SK-N-SH (cell line): ENCODE results near the gene MRPL54. TPM values are rescaled to one million over a fixed set of nuclear protein-coding genes. Genes with fewer than 3 reads are reported as not detected.

ENCODE experiments used
- CTCF ChIA-PET: fragments of 300-600, 350-600 bp; formaldehyde crosslinking; extraction: SDS; loops from one replicate; lab custom pipeline; 2021; lab: Yijun Ruan, JAX
- POLR2A ChIA-PET: fragments of 350-600 bp; sonication (Branson Sonifier 250); formaldehyde crosslinking; extraction: SDS; loops from one replicate; lab custom pipeline; 2020; ENCODE audit warnings: antibody characterized with exemption, inconsistent platforms; lab: Yijun Ruan, JAX
- DNase-seq: peaks from one replicate; pipeline ENCODE4 v3.0.0; 2012
- H2AFZ ChIP-seq: fragments of 200-600 bp; sonication (generic); 2 replicates; pipeline ENCODE4 v1.8.1; 2016; ENCODE audit warnings: antibody characterized with exemption, mild to moderate bottlenecking, low read depth
- H3F3A ChIP-seq: fragments of 200-600 bp; sonication (generic); replicated peaks from 2 replicates; pipeline ENCODE3; 2016; ENCODE audit warnings: antibody characterized with exemption, mild to moderate bottlenecking; ENCODE audit not compliant: insufficient read depth
- H3K27ac ChIP-seq, 2 experiments: fragments of 200-500 bp in 1 of 2; fragments of 200-600 bp in 1 of 2; sonication (Bioruptor generic) in 1 of 2; sonication (generic), shearing (Covaris generic) in 1 of 2; 2 replicates each; pipeline versions ENCODE4 v1.5.1 to v1.6.1; 2014 to 2016; ENCODE audit warnings: low read depth in 2 of 2, inconsistent platforms in 1 of 2, low read length in 1 of 2, mild to moderate bottlenecking in 1 of 2, mixed read lengths in 1 of 2
- H3K27me3 ChIP-seq: fragments of 200-600 bp; sonication (generic), shearing (Covaris generic); 2 replicates; pipeline ENCODE4 v1.6.1; 2016; ENCODE audit warnings: mixed run types; ENCODE audit not compliant: insufficient read depth
- H3K36me3 ChIP-seq, 2 experiments: fragments of 200-500 bp in 1 of 2; fragments of 200-600 bp in 1 of 2; sonication (Bioruptor generic) in 1 of 2; sonication (generic) in 1 of 2; replicated peaks in 1 of 2; 2 replicates each; pipeline versions ENCODE3 to v1.5.1; 2014 to 2016; ENCODE audit warnings: low read length in 1 of 2, mild to moderate bottlenecking in 1 of 2; ENCODE audit not compliant: insufficient read depth in 2 of 2, control insufficient read depth in 1 of 2
- H3K4me1 ChIP-seq, 2 experiments: fragments of 200-500 bp in 1 of 2; fragments of 200-600 bp in 1 of 2; sonication (Bioruptor generic) in 1 of 2; sonication (generic), shearing (Covaris generic) in 1 of 2; 2 replicates each; pipeline versions ENCODE4 v1.5.1 to v1.6.1; 2014 to 2016; ENCODE audit warnings: low read depth in 1 of 2, low read length in 1 of 2, mixed run types in 1 of 2; ENCODE audit not compliant: insufficient read depth in 2 of 2, control insufficient read depth in 1 of 2
- H3K4me2 ChIP-seq: fragments of 200-600 bp; sonication (generic), shearing (Covaris generic); 2 replicates; pipeline ENCODE4 v1.6.1; 2017; ENCODE audit warnings: mixed run types
- H3K4me3 ChIP-seq, 2 experiments: fragments of 200-500 bp in 1 of 2; fragments of 200-600 bp in 1 of 2; sonication (Bioruptor generic) in 1 of 2; sonication (generic), shearing (Covaris generic) in 1 of 2; 2 replicates each; pipeline versions ENCODE4 v1.5.1 to v1.8.1; 2014 to 2016; ENCODE audit warnings: low read depth in 2 of 2, inconsistent platforms in 1 of 2, low read length in 1 of 2, mild to moderate bottlenecking in 1 of 2, mixed read lengths in 1 of 2, moderate library complexity in 1 of 2
- H3K79me2 ChIP-seq: fragments of 200-600 bp; sonication (generic); 2 replicates; pipeline ENCODE4 v1.8.1; 2017; ENCODE audit warnings: mild to moderate bottlenecking; ENCODE audit not compliant: insufficient read depth
- H3K9ac ChIP-seq: fragments of 200-600 bp; sonication (generic); 2 replicates; pipeline ENCODE4 v1.6.1; 2017; ENCODE audit warnings: mixed run types
- H3K9me2 ChIP-seq: fragments of 200-600 bp; sonication (generic); 2 replicates; pipeline ENCODE4 v1.6.1; 2017; ENCODE audit warnings: mixed run types
- H3K9me3 ChIP-seq: fragments of 200-600 bp; sonication (generic); 2 replicates; pipeline ENCODE4 v1.6.1; 2017; ENCODE audit warnings: mixed run types, mild to moderate bottlenecking, moderate library complexity
- H4K20me1 ChIP-seq: fragments of 200-600 bp; sonication (generic); 2 replicates; pipeline ENCODE4 v1.6.1; 2017; ENCODE audit warnings: mild to moderate bottlenecking, mixed run types; ENCODE audit not compliant: insufficient read depth
- CHD2 ChIP-seq: fragments of 150-350 bp; IDR thresholded peaks from 2 replicates; pipeline ENCODE4 v1.6.1; 2018; ENCODE audit warnings: low read length; ENCODE audit not compliant: partially characterized antibody
- ELF1 ChIP-seq: IDR thresholded peaks from 2 replicates; pipeline ENCODE4 v1.4.0; 2012
- GABPA ChIP-seq: IDR thresholded peaks from 2 replicates; pipeline ENCODE4 v1.4.0; 2012; ENCODE audit warnings: low read depth, mild to moderate bottlenecking
- JUND ChIP-seq: IDR thresholded peaks from 2 replicates; pipeline ENCODE4 v1.4.0; 2012
- MEF2A ChIP-seq: IDR thresholded peaks from 2 replicates; pipeline ENCODE4 v1.4.0; 2012; ENCODE audit warnings: low read depth, borderline replicate concordance
- NFIC ChIP-seq: IDR thresholded peaks from 2 replicates; pipeline ENCODE4 v1.4.0; 2012; ENCODE audit warnings: borderline replicate concordance
- RAD21 ChIP-seq: IDR thresholded peaks from 2 replicates; pipeline ENCODE4 v1.6.1; 2012; ENCODE audit warnings: mild to moderate bottlenecking, low read length
- RCOR1 ChIP-seq: fragments of 150-350 bp; IDR thresholded peaks from 2 replicates; pipeline ENCODE4 v1.6.1; 2017; ENCODE audit warnings: antibody characterized with exemption, low read length
- RFX5 ChIP-seq: IDR thresholded peaks from 2 replicates; pipeline ENCODE4 v1.6.1; 2012; ENCODE audit warnings: mild to moderate bottlenecking, improper control_type of control experiment, low read length
- RXRA ChIP-seq: IDR thresholded peaks from 2 replicates; pipeline ENCODE4 v1.4.0; 2012; ENCODE audit warnings: low read depth, mild to moderate bottlenecking, borderline replicate concordance
- SIN3A ChIP-seq: IDR thresholded peaks from 2 replicates; pipeline ENCODE4 v1.6.1; 2012; ENCODE audit warnings: low read depth, mild to moderate bottlenecking, low read length, moderate library complexity, borderline replicate concordance
- SMC3 ChIP-seq: IDR thresholded peaks from 2 replicates; pipeline ENCODE4 v1.6.1; 2012; ENCODE audit warnings: low read depth, low read length, improper control_type of control experiment
- TAF1 ChIP-seq: IDR thresholded peaks from 2 replicates; pipeline ENCODE4 v1.6.1; 2012; ENCODE audit warnings: low read depth, mild to moderate bottlenecking, low read length, moderate library complexity, borderline replicate concordance
- TCF12 ChIP-seq: IDR thresholded peaks from 2 replicates; pipeline ENCODE4 v1.4.0; 2012
- TEAD4 ChIP-seq: IDR thresholded peaks from 2 replicates; pipeline ENCODE4 v1.4.0; 2012; ENCODE audit warnings: mild to moderate bottlenecking, borderline replicate concordance; ENCODE audit not compliant: insufficient read depth
- YY1 ChIP-seq: IDR thresholded peaks from 2 replicates; pipeline ENCODE4 v1.4.0; 2012; ENCODE audit warnings: low read depth, mild to moderate bottlenecking
- whole genome bisulfite sequencing: methylation state at CpG from one replicate; pipeline ENCODE4 v1.1.6; 2017; ENCODE audit warnings: low lambda C conversion rate; 5-methylcytosine and 5-hydroxymethylcytosine counted together
- polyA plus RNA-seq, 3 experiments: library from polyadenylated mRNA; depleted of rRNA; stranded (reverse); fragments of >200 nt; gene quantifications; 2 replicates each; pipeline ENCODE4 v1.2.3, GENCODE V29; 2012
- TF ChIP-seq, protein P1 (sequence below): fragments of 200-600 bp; sonication (generic); IDR thresholded peaks from 2 replicates; pipeline ENCODE4 v1.6.1; 2017; ENCODE audit warnings: antibody characterized with exemption, mild to moderate bottlenecking, moderate library complexity
- TF ChIP-seq, protein P2 (sequence below): IDR thresholded peaks from 2 replicates; pipeline ENCODE4 v1.4.0; 2012; ENCODE audit warnings: low read depth

Gene MRPL54
- polyA plus RNA-seq, 1 of the 3 experiments (the other 2 are of a cell fraction): 125 TPM

DNA sequence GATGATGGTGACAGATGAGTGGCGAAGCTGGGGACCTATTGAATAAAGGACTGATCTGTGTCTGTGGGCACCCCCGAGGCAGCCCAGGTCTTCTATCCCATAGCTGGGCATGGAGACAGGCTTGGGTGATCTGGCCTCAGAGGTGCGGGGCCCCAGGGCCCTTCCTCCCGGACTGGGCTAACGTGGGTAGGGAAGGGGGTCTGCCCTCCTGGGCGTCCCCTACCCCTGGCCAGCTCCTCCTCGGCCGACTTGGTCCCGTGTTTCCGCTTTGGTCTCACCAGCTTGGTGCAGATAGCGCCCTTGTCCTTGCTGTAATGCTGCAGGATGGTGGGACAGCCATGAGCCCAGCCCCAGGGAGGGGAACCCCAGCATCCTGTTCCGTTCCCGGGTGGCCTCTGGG, 20.4 kb downstream of the MRPL54 start:
- H3K4me1 ChIP-seq: no peaks in the 10 kb centered on the region; a peak in 1 of 4 replicates
- H3K4me2 ChIP-seq: no peak overlapping the region
- WGBS: 28% methylated on average over 4 of the region's 13 CpGs
- H3K9me2 ChIP-seq: no peaks in the 10 kb centered on the region
- peaks cover 9% of the 10 kb centered on the region for H3K9me3 ChIP-seq
- H3K27ac ChIP-seq: no peak overlapping the region
- no peak for DNase-seq
- no peaks in the 10 kb centered on the region for H4K20me1 ChIP-seq
- no peak overlapping the region for H3K9ac ChIP-seq
- CTCF ChIA-PET: interaction anchor here (1.2 to 2.6 kb wide), 8 partner anchors 11 to 188 kb away, joined by 3 to 26 read pairs (median 4); partner anchors contain the start of gene DAPK3
- H3F3A ChIP-seq: no peaks in the 10 kb centered on the region
- H3K36me3 ChIP-seq: no peaks in the 10 kb centered on the region
- H3K27me3 ChIP-seq: peaks cover 38% of the 10 kb centered on the region
- no peak overlapping the region for H2AFZ ChIP-seq
- no peaks in the 10 kb centered on the region for H3K79me2 ChIP-seq
- POLR2A ChIA-PET: no interaction called here
- no peak overlapping the region for H3K4me3 ChIP-seq
- TF ChIP-seq ELF1: no peak
- TF ChIP-seq TEAD4: no peak
- no peak for TF ChIP-seq MEF2A
- TF ChIP-seq CHD2: no peak
- no peak for TF ChIP-seq GABPA
- no peak for TF ChIP-seq RAD21
- no peak for TF ChIP-seq RCOR1
- no peak for TF ChIP-seq YY1
- no peak for TF ChIP-seq NFIC
- TF ChIP-seq, protein P1, sequence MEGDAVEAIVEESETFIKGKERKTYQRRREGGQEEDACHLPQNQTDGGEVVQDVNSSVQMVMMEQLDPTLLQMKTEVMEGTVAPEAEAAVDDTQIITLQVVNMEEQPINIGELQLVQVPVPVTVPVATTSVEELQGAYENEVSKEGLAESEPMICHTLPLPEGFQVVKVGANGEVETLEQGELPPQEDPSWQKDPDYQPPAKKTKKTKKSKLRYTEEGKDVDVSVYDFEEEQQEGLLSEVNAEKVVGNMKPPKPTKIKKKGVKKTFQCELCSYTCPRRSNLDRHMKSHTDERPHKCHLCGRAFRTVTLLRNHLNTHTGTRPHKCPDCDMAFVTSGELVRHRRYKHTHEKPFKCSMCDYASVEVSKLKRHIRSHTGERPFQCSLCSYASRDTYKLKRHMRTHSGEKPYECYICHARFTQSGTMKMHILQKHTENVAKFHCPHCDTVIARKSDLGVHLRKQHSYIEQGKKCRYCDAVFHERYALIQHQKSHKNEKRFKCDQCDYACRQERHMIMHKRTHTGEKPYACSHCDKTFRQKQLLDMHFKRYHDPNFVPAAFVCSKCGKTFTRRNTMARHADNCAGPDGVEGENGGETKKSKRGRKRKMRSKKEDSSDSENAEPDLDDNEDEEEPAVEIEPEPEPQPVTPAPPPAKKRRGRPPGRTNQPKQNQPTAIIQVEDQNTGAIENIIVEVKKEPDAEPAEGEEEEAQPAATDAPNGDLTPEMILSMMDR: no peak
- no peak for TF ChIP-seq TCF12
- no peak for TF ChIP-seq JUND
- no peak for TF ChIP-seq RFX5

DNA sequence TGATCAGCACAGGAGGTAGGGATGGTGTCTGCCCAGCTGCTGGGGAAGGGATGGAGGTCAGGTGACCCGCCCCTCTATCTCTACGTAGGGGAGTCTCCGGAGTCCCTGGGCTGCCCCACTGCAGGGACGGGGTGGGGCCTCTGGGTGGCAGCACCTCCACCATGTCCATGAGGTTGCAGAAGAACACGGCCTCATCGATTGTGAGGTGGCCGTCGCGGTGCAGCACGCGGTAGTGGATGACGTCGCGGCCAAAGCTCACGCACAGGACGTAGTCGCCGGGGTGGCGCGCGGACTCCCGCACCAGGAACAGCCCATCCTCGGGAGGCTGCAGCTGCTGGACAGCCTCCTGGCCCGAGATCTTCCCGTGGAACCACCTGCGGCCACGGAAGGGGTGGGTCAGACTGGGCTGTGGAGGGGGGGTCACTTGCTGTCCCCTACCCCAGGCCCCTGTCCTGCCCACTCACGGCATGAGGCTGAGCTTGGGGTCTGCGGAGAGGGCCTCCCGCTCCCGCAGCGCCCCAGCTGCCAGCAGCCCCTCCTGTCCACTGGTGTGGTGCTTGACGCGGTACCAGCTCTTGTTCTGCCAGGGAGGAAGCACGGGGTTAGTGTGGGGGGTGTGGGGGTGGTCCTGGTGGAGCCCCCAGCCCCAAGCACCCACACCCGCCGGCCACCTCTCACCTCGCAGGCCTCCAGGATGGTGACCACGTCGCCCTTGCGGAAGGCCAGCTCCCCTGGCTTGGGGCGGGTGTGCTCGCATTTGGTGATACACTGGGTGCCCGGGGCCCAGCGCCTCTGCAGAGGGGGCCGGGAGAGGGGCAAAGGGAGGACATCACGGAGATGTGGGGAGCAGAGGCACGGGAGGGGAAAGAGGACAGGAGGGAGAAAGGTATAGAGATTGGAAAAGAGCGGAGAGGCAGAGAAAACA, 21.4 kb downstream of the MRPL54 start:
- peaks cover 31% of the 10 kb centered on the region for H3K27me3 ChIP-seq
- DNase-seq: peak; percentile 88
- H3K4me2 ChIP-seq: no peak overlapping the region
- no peak overlapping the region for H3K4me3 ChIP-seq
- TF ChIP-seq RXRA (no peak), NFIC (no peak), RAD21 (peak; percentile 63), TAF1 (no peak), MEF2A (no peak), RFX5 (no peak), SMC3 (peak; percentile 29; the same call in 1 of the 2 replicates), RCOR1 (no peak), SIN3A (no peak)
- TF ChIP-seq, protein P1: peak; percentile 34; the same call in 1 of the 2 replicates
- TF ChIP-seq, protein P2, sequence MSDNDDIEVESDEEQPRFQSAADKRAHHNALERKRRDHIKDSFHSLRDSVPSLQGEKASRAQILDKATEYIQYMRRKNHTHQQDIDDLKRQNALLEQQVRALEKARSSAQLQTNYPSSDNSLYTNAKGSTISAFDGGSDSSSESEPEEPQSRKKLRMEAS: peak; percentile 64; the same call in 1 of the 2 replicates
- 18% methylated on average over 14 of the region's 49 CpGs for WGBS
- no peak overlapping the region for H3K27ac ChIP-seq
- H3F3A ChIP-seq: no peaks in the 10 kb centered on the region
- H3K36me3 ChIP-seq: no peaks in the 10 kb centered on the region
- no peaks in the 10 kb centered on the region for H3K79me2 ChIP-seq
- H3K9me3 ChIP-seq: peaks cover 9% of the 10 kb centered on the region
- H3K4me1 ChIP-seq: no peaks in the 10 kb centered on the region; a peak in 1 of 4 replicates
- ChIA-PET POLR2A (interaction anchor here (0.6 kb wide), 1 partner anchor 204 kb away, joined by 3 read pairs; no protein-coding TSS in a partner anchor), CTCF (interaction anchor here (0.6 to 2.6 kb wide), 17 partner anchors 10 to 204 kb away, joined by 3 to 26 read pairs (median 4); partner anchors contain the start of genes ATCAY, DAPK3 and RAX2)
- H3K9me2 ChIP-seq: no peaks in the 10 kb centered on the region
- no peak overlapping the region for H3K9ac ChIP-seq
- no peaks in the 10 kb centered on the region for H4K20me1 ChIP-seq
- H2AFZ ChIP-seq: no peak overlapping the region
